Kasumi-1 (cell line): ENCODE measurements around the gene COL11A2.

ENCODE experiments used
- DNase-seq, 2 experiments: peaks; one replicate each; lab custom pipeline; 2025; lab: John Stamatoyannopoulos, UW

Gene COL11A2

DNA sequence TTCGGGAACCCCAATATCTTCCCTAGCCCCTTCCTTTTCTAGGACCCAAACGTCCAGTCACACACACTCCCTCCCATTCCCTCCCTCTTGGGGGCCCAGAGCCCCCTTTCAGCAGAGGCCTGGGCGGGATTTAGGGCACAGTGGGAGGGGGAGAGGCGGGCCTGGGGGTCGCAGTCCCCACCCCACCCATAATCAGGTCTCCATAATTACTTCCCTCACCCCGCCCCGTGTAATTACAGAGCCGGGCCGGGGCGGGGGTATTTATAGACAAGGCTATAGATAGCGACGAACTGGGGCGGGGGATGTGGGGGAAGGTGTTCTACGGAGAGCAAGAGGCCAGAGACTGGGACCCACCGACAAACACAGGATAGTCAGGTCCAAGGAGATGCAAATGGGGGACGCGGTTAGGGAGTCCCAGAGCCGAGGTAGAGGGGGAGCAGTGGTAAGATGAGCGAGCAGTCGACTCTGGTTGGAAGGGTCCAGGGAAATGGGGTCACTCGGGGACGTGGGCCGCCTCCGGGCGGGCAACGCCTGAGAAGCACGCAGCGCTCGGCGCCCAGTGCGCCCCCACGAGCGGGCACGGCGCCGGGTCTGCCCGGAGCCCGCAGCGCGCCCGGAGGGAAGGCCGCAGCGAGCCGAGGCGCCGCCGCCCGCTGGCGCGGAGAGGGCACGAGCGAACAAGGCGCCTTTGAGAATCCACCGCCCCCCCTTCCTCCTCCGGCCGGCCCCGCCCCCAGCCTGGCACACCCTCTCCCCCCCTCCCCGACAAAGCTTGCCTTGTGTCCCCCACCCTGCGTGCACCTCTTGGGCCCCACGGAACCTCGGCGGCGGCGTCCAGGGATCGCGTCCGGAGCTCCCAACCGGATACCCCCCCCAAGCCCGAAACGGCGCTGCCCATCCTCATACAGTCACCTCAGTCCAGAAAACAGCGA lies 670 bp upstream of the COL11A2 start:
- no peak for DNase-seq

DNA sequence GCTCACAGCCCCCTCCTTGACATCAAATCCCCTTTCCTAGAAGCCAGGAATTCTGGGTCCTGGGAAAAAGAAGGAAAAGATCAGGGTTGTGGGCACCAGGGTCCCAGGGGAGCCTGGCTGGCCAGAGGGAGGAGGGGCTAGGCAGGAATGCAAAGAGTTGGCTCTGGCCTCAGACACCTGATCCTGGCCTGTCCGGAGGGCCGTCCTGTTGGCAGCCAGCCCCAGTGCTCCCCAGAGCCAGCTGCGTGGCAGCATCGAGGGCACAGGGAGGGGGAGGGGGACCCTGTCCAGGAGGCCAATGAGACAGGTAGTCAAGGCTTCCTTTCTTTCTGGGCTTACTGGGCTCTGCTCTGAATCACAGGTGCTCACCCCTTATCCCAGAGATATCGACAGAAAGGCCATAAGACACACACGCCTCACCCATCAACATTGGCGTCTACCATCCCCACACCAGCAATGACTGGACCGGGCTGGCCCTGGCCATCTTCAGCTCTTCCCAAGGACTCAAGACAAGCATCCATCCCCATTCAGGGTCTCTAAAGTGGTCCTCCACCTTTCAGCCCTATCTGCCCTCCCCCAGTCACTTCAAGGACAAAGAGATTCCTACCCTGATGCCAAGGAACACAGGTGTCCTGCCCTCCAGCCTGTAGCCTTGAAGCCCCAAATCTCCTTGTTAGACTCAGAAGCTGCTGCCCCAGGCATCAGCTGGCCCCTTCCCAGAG lies 723 bp downstream of the COL11A2 start:
- no peak for DNase-seq

DNA sequence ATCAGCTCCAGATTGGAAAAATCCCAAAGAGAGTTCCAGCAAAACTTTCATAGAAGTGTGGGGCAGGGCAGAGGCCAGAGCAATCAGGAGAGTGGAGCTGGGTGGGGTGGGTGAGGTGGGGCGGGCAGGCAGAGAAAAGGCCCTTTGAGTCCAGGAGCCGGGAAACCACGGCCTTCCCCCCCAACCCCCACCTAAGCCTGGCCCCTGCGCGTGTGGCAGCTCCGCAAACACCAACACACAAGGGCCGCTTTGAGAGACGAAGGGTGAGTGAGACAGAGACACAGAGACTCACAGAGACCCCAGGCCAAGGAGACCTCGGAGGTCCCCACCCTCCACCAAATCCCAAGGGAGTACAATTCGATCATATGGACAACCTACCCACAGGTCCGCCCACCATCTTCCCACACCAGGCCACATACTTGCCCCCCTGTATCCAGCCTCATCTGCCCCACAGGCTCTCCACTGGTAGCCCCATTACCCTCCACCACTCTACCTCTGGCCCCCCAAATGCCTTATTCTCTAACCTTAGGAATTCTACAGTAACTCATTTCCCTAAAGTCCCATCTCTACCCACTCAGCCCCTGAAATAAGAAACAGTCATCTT lies 1.7 kb downstream of the COL11A2 start:
- no peak for DNase-seq

DNA sequence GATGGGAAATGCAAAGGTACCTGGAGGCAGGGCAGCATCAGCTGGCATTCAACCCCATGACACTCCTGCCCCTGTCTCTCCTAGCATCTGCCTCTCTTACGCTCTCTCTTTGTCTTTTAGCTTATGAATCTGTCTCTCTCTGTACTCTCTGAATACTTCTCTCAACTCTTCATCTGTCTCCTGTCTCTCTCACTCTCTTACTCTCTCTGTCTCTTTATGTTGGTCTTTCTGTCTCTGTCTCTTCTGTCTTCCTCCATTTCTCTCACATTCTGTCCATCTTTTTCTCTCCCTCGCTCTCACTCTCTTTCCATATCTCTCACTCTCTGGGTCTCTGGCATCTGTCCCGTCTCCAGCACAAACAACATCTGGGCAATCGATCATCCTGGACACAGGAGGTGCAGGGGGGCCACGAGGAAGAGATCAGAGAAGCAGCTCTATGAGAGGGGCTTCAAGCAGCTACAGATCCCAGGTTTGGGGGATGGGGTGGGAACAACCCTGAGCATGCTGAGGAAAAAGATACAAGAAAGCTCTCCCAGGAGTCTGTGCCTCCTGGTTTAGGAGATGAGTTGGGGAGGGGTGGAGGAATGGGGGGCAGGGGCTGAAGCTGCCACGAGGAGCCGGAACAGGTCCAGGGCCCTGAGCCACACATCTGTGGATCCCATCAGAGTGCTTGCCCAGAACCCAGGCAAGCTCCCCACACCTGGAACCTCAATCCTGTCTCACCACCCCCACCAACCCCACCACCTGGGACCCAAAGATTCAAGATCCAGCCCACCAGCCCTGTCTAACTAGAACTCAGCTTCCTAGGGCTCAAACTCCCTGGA lies 2.4 kb downstream of the COL11A2 start:
- no peak for DNase-seq

DNA sequence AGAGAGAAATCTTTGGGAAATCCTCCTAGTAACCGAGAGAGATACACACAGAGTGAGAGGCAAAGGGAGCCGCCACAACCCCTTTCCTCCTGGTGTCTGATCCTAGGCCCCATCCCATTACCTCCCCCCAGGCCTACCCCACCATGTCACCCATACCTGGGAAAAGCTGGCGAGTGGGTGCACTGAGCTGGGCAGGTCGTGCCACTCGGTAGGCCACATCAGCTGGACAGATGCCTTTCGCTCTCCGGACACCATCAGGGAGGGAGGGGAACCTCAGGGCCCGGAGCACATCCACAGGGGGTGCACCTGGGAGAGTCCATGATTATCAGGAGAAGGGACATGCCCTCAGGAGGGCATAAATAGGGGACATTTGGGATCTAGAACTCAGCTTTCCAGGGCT lies 3.1 kb downstream of the COL11A2 start:
- no peak for DNase-seq

DNA sequence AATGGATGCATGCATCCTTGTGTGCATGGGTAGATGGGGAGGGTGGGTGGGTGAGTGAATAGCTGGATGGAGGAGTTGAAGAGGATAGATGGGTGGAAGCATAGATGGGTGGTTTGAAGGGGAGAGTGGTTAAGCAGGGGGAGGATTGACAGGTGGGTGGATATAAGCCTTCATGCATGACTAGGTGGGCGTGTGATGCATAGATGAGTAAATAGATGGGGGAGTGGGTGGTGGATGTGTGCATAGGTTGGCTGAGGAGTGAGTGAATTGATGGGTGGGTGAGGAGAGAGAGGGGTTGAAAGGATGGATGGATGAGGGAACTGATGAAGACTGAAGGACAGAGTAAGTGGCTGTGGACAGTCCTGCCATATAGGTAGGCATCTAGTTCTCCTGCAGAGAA lies 4.5 kb downstream of the COL11A2 start:
- DNase-seq, result no peak

DNA sequence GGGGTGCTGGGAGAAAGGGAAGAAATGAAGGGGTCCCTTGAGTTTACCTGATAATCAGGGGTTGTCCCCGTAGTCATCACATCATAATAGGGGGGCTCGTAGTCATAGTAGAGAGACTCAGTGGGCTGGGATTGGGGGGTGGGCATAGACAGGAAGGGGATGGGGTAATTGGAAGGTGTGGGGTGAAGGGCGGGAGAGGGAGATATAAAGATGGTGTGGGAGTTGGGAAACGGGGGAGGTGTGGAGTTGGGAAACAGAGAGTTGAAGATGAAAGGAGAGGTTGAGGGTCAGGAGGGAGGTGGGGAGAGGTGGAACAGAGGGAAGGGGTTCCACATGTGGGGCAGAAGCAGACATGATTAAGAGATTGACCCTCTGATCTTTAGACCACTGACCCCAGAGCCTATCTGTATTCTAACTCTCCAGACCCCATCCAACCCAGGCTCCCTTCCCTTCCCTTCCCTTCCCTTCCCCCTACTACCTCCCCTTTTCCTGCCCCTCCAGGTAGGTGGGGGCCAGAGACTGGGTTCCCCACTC lies 6.5 kb downstream of the COL11A2 start:
- DNase-seq, result no peak

DNA sequence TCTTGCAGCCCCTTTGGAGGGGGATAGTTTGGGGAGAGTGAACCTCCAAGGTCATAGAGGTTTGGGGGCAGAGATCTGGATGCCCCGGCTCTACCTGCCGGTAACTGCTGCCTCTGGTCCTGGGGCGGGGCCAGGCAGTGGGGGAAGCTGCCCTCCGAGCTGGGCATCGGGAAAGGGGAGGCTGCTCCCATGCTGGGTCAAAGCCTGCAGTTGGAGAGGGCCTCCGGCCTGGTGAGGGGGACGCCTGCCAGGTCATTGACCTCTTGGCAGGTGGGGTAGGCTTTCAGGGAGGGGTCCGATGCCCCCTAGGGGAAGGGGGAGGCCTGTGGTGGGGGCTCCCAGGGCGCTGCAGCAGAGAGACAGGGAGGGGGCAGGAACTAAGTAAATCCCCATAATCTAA lies 7.1 kb downstream of the COL11A2 start:
- DNase-seq, result no peak

DNA sequence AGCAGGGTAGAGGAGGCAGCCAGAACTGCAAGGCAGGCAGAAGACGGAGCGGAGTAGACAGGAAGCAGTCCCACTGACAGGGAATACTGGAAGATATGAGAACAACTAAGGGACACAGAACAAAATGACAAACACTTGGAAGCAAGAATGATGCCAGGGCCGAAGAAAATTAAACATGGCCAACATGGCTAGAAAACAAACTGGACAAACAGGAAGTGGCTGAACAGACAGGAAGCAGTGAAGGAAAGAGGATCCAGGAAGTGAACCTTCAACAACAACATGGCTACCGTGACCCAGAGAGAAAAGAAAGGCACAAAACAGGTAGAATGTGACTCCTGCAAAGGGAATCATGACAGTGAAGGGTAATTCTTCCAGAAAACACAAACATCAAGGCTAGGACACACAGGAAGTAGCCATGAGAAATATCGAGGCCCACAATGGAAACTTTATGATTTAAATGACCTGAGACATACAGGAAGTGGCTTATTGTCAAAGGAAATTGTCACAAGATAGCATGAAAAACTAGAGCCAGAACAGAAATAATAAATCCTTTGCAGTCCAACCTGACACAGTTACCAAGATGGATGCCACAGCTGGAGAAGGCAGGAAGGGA lies 9.1 kb downstream of the COL11A2 start:
- no peak for DNase-seq

DNA sequence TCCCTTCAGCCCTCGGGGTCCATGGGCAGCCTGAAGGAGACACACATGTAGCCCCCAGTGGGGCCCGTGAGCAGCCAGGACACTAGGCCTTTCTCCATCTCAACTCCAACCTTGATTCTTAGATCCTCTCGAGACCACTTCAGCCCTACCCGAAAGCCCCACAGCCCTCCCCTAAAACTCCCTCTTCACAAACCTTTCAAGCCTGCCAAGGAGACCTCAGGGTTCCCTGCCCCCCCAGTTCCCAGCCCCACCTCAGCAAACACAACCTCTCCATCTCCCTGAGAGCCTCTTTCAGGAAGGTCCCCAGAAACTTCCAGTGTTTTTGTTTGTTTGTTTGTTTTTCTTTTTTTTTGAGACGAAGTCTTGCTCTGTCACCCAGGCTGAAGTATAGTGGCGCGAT lies 11.1 kb downstream of the COL11A2 start:
- DNase-seq, result no peak

DNA sequence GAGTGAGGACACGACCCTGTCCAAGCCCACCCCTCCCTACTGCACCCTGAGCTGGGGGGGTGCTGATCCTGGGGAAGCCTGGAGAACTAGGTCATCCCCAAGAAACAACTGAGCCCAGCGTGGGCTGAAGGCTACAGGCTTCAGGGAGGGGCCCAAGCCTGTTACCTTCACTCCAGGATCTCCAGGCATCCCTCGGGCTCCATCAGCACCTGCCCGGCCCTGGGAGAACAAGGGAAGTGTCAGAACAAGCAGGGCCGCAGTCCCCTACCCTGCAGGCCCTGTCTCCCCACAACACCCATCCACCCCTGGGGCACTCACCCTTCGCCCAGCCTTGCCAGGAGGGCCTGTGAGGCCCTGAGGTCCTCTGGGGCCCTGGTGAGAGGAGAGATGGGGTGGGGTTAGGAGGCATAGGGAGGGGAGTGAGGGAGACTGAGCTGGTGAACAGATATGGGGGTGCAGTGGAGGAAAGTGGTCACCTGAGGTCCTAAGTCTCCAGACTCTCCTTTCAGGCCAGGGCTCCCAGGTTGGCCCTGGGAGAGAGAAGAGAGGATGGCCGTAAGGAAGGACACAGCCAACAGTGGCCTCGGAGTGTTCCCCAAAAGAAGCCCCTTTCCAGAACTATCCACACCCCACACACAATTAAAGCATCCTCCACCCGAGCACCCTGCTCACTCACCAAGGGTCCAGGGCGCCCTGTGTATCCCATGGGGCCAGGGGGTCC lies 13.4 kb downstream of the COL11A2 start:
- no peak for DNase-seq

DNA sequence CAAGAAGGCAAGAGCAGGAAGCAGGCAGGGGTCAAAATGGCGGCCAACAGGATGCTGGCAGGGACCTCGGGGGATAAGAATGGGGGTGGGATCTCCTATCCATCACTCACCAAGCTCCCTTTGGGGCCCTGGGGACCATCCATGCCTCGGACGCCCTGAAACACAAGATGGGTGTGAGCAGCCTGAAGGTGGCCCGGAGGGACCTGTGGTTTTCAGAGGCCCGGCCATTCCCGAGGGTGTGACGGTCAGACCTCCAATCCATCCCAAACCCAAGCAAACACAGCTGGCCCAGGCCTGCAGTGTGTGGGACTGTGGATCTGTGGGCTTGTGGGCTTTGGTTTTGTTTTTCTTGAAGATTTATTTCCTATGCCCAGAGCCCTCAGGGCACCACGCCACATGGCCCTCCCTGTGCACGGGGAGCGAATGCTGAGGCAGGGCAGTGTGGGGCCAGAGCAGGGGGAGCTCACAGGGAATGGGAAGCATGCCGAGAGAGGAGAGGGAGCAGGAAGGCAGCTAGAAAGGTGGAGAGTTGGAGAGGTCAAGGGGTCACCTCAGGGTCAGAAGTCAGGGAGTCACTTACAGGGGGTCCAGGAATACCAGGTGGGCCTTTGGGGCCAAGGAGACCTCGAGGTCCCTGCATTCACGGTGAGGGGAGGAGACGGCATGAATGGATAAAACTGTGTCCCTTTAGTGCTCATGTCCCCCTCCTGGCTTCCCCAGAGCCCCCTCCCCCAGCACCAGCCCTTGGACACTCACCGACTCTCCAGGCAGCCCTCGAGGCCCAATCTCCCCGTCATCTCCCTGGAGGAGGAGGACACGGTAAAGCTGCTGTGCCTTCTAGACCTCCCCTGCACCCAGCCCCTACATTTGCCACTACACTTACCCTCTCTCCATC lies 14.5 kb downstream of the COL11A2 start:
- no peak for DNase-seq

DNA sequence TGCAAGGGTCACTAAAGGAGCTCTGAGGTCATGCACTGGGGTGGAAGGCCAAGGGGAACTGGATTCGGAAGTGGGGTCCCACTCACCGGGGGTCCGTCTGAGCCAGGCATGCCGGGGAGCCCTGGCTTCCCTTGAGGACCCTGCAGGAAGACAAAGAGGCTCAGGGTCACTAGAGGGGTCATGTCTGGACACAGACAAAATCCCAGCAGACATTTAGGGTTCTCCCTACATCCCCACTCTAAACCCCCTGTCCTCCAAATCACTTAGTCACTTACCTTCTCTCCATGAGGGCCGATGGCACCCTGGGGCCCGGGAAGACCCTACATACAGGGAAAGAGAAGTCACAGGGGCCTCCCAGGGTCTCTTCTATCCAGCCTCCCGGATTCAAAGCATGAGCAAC lies 15.4 kb downstream of the COL11A2 start:
- DNase-seq, result no peak

DNA sequence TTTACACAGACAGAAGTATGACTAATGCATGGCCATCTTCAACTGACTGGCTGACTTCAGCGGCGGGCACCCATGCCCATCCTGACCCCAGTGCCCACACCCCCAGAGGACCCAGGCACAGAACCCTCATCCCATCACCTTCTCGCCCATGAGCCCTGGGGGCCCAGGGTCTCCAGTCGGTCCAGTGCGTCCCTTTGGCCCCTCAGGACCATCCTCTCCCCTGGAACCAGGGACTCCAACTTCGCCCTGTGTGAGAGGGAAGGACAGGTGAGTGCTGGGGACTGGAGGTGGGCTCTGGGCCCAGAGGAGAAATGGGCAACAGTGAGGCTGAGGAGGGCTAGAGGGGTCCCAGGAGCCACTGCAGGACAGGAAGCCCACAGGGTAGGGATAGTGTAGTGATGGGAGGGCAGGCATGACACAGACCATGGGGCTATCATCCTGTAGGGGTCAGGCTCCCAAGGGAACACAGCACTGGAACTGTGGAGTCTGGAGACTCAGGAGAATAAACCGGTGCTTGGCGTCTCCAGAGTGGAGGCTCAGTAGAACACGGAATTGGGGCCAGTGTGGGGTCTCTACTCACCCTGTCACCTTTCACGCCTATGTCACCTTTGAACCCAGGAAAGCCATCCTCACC lies 16.7 kb downstream of the COL11A2 start:
- DNase-seq, result no peak

DNA sequence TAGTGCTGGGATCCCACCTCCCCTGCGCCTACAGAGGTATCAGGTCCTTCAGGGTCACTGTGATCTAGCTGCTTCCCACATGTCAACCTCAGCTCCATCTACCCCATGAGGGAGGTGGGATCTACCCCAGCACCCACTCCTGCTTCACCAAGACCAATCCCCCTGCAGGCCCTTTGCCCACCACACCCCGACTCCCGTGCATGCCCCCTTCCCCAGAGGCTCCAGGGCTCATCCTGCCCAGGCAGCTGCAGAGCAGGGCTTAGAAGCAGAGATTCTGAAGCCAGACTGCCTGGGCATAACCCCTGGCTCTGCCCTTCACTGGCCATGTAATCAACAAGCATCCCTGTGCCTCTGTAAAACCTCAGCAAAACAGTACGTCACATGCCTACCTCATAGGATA lies 17.5 kb downstream of the COL11A2 start:
- no peak for DNase-seq

DNA sequence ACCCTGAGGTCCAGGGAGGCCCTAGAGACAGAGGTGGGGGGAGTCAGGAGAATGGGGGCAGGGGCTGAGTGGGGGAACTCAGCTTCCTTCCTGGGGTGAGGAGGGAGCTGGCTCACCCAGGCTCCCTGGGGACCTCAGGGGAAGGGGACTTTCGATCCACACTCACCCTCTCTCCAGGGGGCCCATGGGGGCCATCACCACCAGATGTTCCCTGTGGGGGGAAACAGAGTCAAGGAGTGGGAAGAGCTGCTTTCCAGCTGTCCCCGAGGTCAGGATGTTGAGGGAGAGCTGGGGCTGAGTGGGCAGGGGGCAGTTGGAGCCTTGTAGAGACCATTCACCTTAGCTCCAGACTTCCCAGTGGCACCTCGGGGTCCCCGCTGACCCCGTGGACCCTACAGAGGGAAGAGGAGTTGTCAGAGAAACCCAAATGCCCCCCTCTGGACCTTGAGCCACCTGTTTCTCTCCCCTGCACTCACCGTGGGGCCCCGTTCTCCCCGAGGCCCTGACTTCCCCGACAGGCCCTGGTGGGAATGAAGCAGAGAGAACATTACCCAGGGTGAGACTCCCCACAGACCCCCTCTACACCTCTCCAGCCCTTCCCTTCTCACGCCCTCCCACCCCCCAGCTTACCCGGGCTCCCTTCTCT lies 18.6 kb downstream of the COL11A2 start:
- no peak for DNase-seq

DNA sequence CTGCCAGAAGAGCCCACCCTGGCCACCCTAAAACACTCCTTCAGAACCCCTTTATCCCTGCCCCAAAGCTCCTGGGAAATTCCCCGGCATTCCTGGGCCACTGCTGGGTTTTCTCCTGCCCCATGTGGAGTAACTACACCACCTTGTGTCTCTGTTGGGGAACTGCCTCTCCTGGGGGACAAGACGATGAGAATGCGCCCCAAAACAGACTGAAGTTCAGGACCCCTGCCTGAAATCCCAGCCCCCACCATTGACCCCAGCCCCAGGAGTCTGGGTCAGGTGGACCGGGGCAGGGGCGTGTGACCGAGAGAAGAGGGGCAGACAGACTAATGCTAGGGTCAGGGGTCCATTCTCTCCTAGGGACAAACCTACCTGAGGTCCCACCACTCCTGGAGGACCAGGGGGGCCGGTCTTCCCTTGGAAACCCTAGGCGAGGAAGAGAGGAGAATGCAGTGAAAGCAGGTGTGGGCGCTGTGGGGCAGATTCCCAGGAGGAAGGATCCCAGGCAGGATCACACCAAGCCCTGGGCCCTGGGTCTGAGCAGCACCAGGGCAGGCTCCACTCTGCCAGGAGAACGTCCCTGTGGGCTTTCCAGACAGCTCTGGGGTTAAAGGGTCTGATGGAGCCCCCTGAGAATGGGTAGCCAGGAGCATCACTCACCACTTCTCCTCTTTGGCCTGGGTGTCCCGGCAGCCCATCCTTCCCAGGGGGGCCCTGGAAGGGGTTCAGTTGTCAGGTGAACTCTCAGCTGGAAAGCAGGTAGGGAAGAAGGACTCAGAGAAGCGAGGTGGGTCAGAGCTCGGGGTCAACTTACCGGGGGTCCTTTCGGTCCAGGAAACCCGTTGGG lies 19.4 kb downstream of the COL11A2 start:
- DNase-seq, result peak; percentile 24 to 40
